NOMO-1 (cell line): Measurements from ENCODE around the gene MNT.

ENCODE experiments used
- DNase-seq, 2 experiments: peaks; one replicate each; lab custom pipeline; 2025; ENCODE audit not compliant: unreplicated experiment in 2 of 2; lab: John Stamatoyannopoulos, UW

MNT gene

DNA sequence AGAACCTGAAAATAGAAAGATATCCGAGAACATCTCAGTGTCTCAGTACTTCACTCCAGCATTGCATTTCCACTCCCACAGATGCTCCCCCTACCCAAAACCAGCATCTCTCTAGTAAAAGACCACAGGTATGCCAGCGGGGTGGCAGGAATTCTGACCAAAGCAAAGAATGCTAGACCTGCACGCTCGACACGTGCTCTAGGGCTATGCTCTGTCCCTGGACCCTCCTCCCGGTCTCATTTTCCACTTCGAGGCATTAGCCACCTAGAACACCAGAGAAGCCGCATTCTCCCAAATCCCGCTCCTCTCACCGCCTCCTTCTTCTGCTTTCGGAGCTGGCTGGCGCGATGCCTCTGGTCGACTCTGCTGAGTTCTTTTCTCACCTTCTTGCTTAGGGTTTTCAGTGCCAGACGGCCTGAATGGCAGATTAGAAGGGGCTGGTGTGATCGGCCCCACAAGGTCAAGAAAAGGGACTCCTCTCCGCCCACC lies 65.1 kb downstream of the MNT start:
- no peak for DNase-seq
